Right lung (tissue), 5 donors: ENCODE results near the gene PRR13. TPM values are rescaled to one million over a fixed set of nuclear protein-coding genes. Genes with fewer than 3 reads are reported as not detected.
"Not testable (repeated sequence)": the region's sequence is repeated elsewhere in the genome, so short reads cannot be mapped to it uniquely, and the experiment has no call there.

Experiments
- DNase-seq, 2 donors: peaks; one replicate each; pipeline ENCODE4 v3.0.0-alpha.2; 2013
- polyA plus RNA-seq, 5 donors: library from polyadenylated mRNA; unstranded; fragments of 120-200 nt; gene quantifications; one replicate each; pipeline versions ENCODE4 v1.2.1 to v1.2.3, GENCODE V29; 2013; ENCODE audit warnings: inconsistent platforms in 1 of 5, low replicate concordance in 1 of 5; ENCODE audit not compliant: insufficient read length in 5 of 5, insufficient read depth in 1 of 5

The PRR13 gene
- polyA plus RNA-seq, 5 donors, result 98.8 to 121 (median 102) TPM

- DNase-seq, result no peak
Measured at GRCh38 chr12:53466640-53467039, 25.1 kb downstream of the PRR13 start.

- no peak for DNase-seq
Measured at GRCh38 chr12:53467082-53467481, 25.5 kb downstream of the PRR13 start.

GRCh38 chr12:53467880-53468279 lies 26.3 kb downstream of the PRR13 start:
- no peak for DNase-seq

GRCh38 chr12:53468282-53468681 lies 26.7 kb downstream of the PRR13 start:
- no peak for DNase-seq

GRCh38 chr12:53472056-53472582 lies 30.6 kb downstream of the PRR13 start:
- DNase-seq, result no peak

- no peak for DNase-seq
Measured at GRCh38 chr12:53474077-53474476, 32.5 kb downstream of the PRR13 start.

- no peak for DNase-seq
Measured at GRCh38 chr12:53474819-53475218, 33.3 kb downstream of the PRR13 start.

GRCh38 chr12:53476769-53477209 lies 35.3 kb downstream of the PRR13 start:
- no peak for DNase-seq

GRCh38 chr12:53478865-53479264 lies 37.3 kb downstream of the PRR13 start:
- DNase-seq, result no peak

- no peak for DNase-seq
Measured at GRCh38 chr12:53479331-53479730, 37.8 kb downstream of the PRR13 start.

- DNase-seq, result no peak
Measured at GRCh38 chr12:53480491-53481442, 39.2 kb downstream of the PRR13 start.

GRCh38 chr12:53481458-53481857 lies 39.9 kb downstream of the PRR13 start:
- DNase-seq, result not testable (repeated sequence)

- no peak for DNase-seq
Measured at GRCh38 chr12:53481939-53482586, 40.5 kb downstream of the PRR13 start.

GRCh38 chr12:53482626-53483168 lies 41.2 kb downstream of the PRR13 start:
- no peak for DNase-seq

GRCh38 chr12:53483225-53483978 lies 41.9 kb downstream of the PRR13 start:
- DNase-seq, result no peak

GRCh38 chr12:53483979-53484377 lies 42.4 kb downstream of the PRR13 start:
- no peak for DNase-seq

GRCh38 chr12:53484686-53485575 lies 43.4 kb downstream of the PRR13 start:
- DNase-seq, result no peak

- no peak for DNase-seq
Measured at GRCh38 chr12:53485955-53486735, 44.6 kb downstream of the PRR13 start.

- no peak for DNase-seq
Measured at GRCh38 chr12:53486736-53487487, 45.4 kb downstream of the PRR13 start.
